ENCODE measurements around the gene TCERG1L.

Gene TCERG1L

DNA sequence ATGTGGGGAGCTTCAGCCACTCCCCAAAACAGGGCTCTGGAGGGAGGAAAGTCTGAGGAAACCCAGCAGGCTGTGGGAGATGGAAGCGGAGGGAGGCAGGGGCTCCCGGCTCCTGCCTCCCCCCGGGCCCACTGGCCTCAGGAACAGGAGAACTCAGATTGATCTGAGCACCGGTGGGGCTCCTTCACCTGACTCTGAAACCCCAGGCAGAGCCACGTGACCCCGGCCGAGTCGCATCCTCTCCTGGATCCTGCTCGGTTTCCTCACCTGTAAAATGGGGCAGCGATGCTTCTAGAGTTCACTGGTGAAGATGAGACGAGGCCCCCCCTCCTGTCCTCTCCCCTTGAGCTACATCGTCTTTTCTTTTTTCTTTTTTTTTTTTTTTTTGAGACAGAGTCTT is 33.6 kb downstream of the TCERG1L start:
- POLR2A ChIA-PET, result no interaction called here
- DNase-seq, result no peak
- H3K9me3 ChIP-seq (ENCODE audit: control extremely low read depth in 1 of 5, control insufficient read depth in 4 of 5, insufficient read depth in 2 of 5, low read depth in 1 of 5, low read length in 4 of 5), result no peaks in the 10 kb centered on the region
- H3K27me3 ChIP-seq (replicated peaks in 2 of 5; ENCODE audit: control insufficient read depth in 4 of 5, insufficient read depth in 5 of 5, low read length in 4 of 5), result no peaks in the 10 kb centered on the region
- CTCF ChIA-PET, result no interaction called here
- H3K4me3 ChIP-seq (ENCODE audit: control insufficient read depth in 1 of 7, extremely low read depth in 1 of 7, insufficient read depth in 4 of 7, low read depth in 2 of 7, low read length in 6 of 7), result no peak overlapping the region
- H3K36me3 ChIP-seq (ENCODE audit: control insufficient read depth in 4 of 4, insufficient read depth in 4 of 4, low read length in 3 of 4), result no peaks in the 10 kb centered on the region
- 94% methylated on average over 11 of the region's 12 CpGs for WGBS (ENCODE audit: insufficient coverage)
- H3K27ac ChIP-seq (ENCODE audit: insufficient read depth in 1 of 2, low read depth in 1 of 2, low read length in 2 of 2, poor library complexity in 1 of 2, severe bottlenecking in 2 of 2), result no peak overlapping the region
- no peaks in the 10 kb centered on the region for H3K4me1 ChIP-seq (ENCODE audit: control extremely low read depth in 1 of 4, control insufficient read depth in 4 of 4, insufficient read depth in 4 of 4, low read length in 3 of 4)

DNA sequence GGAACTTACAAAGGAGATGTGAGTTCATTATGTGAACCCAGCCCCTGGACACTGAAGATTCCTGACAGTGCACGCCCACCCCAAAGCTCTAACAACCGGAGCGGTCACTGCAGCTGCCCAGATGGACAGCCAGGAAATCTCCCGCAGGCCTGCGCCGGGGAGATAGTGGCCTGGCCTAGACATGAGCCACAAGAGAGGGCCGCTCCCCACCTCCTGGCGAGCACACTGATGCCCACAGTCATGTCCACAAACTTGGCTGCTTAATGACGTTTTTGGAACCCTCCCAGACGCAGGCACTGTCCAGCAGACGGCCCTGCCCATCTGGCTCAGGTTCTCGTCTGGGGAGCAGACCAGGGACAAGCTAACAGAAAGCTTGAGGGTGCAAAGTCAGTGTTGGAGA is 34.2 kb downstream of the TCERG1L start:
- no peaks in the 10 kb centered on the region for H3K9me3 ChIP-seq (ENCODE audit: control extremely low read depth in 1 of 5, control insufficient read depth in 4 of 5, insufficient read depth in 2 of 5, low read depth in 1 of 5, low read length in 4 of 5)
- CTCF ChIA-PET, result no interaction called here
- POLR2A ChIA-PET, result no interaction called here

DNA sequence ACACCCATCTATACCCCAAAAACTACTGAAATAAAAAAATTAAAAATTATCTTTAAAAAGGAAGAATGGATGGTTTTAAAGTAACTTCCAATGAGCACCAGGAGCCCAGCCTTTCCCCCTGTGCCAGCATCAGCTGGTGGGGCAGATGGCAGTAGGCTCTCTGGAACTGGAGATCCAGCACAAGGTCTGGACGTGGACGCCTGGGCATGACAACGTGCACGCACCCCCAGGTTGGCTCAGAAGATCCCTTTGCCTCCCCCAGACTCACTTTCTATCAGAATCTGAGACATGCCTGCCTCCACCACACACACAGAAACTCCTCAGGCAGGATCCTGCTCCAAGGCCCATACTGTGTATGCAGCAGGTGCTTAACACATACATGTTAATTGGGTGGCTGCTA is 35.8 kb downstream of the TCERG1L start:
- WGBS (ENCODE audit: insufficient coverage), result no CpG with 5 or more reads among the region's 4 CpGs
- DNase-seq, result no peak
- CTCF ChIA-PET, result no interaction called here
- Histone ChIP-seq H3K4me3 (ENCODE audit: control insufficient read depth in 1 of 7, extremely low read depth in 1 of 7, insufficient read depth in 4 of 7, low read depth in 2 of 7, low read length in 6 of 7) (no peak overlapping the region), H3K27ac (ENCODE audit: insufficient read depth in 1 of 2, low read depth in 1 of 2, low read length in 2 of 2, poor library complexity in 1 of 2, severe bottlenecking in 2 of 2) (no peak overlapping the region), H3K9me3 (ENCODE audit: control extremely low read depth in 1 of 5, control insufficient read depth in 4 of 5, insufficient read depth in 2 of 5, low read depth in 1 of 5, low read length in 4 of 5) (no peaks in the 10 kb centered on the region), H3K36me3 (ENCODE audit: control insufficient read depth in 4 of 4, insufficient read depth in 4 of 4, low read length in 3 of 4) (no peaks in the 10 kb centered on the region), H3K27me3 (replicated peaks in 2 of 5; ENCODE audit: control insufficient read depth in 4 of 5, insufficient read depth in 5 of 5, low read length in 4 of 5) (peaks cover 0 to under 1% (median 0%) of the 10 kb centered on the region in 5 experiments), H3K4me1 (ENCODE audit: control extremely low read depth in 1 of 4, control insufficient read depth in 4 of 4, insufficient read depth in 4 of 4, low read length in 3 of 4) (no peaks in the 10 kb centered on the region)
- POLR2A ChIA-PET, result no interaction called here

More for the DNA sequence above, 34.2 kb downstream of the TCERG1L start:
- no peaks in the 10 kb centered on the region for H3K36me3 ChIP-seq (ENCODE audit: control insufficient read depth in 4 of 4, insufficient read depth in 4 of 4, low read length in 3 of 4)
- no peaks in the 10 kb centered on the region for H3K27me3 ChIP-seq (replicated peaks in 2 of 5; ENCODE audit: control insufficient read depth in 4 of 5, insufficient read depth in 5 of 5, low read length in 4 of 5)
- no peak overlapping the region for H3K27ac ChIP-seq (ENCODE audit: insufficient read depth in 1 of 2, low read depth in 1 of 2, low read length in 2 of 2, poor library complexity in 1 of 2, severe bottlenecking in 2 of 2)
- no peak overlapping the region for H3K4me3 ChIP-seq (ENCODE audit: control insufficient read depth in 1 of 7, extremely low read depth in 1 of 7, insufficient read depth in 4 of 7, low read depth in 2 of 7, low read length in 6 of 7)
- 84% methylated on average over 12 of the region's 12 CpGs for WGBS (ENCODE audit: insufficient coverage)
- H3K4me1 ChIP-seq (ENCODE audit: control extremely low read depth in 1 of 4, control insufficient read depth in 4 of 4, insufficient read depth in 4 of 4, low read length in 3 of 4), result no peaks in the 10 kb centered on the region
- DNase-seq, result no peak

DNA sequence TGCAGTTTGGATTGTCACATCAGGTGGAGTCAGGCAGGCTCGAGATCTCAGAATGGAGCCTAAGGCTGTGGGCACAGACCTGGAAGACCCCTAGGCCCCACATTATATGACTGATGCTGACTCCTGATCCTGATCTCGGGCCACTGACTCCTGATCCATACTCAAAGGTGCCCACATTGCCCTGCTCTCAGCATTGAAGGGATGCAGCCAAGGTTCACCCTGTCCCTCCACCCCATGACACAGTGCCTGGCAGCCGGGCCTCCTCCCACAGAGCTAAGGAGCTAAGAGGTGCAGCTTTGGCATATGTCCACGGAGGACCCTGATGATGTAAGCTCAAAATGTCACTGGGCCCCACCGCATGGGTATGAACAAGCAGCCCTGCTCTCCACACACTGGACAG is 36.6 kb downstream of the TCERG1L start:
- CTCF ChIA-PET, result no interaction called here
- H3K27me3 ChIP-seq (replicated peaks in 2 of 5; ENCODE audit: control insufficient read depth in 4 of 5, insufficient read depth in 5 of 5, low read length in 4 of 5), result peaks cover 0 to 4% (median 0%) of the 10 kb centered on the region in 5 experiments
- no peak overlapping the region for H3K27ac ChIP-seq (ENCODE audit: insufficient read depth in 1 of 2, low read depth in 1 of 2, low read length in 2 of 2, poor library complexity in 1 of 2, severe bottlenecking in 2 of 2)
- H3K36me3 ChIP-seq (ENCODE audit: control insufficient read depth in 4 of 4, insufficient read depth in 4 of 4, low read length in 3 of 4), result no peaks in the 10 kb centered on the region
- H3K9me3 ChIP-seq (ENCODE audit: control extremely low read depth in 1 of 5, control insufficient read depth in 4 of 5, insufficient read depth in 2 of 5, low read depth in 1 of 5, low read length in 4 of 5), result no peaks in the 10 kb centered on the region
- no peaks in the 10 kb centered on the region for H3K4me1 ChIP-seq (ENCODE audit: control extremely low read depth in 1 of 4, control insufficient read depth in 4 of 4, insufficient read depth in 4 of 4, low read length in 3 of 4)
- no peak for DNase-seq
- 94% methylated on average over 5 of the region's 5 CpGs for WGBS (ENCODE audit: insufficient coverage)
- POLR2A ChIA-PET, result no interaction called here
- H3K4me3 ChIP-seq (ENCODE audit: control insufficient read depth in 1 of 7, extremely low read depth in 1 of 7, insufficient read depth in 4 of 7, low read depth in 2 of 7, low read length in 6 of 7), result no peak overlapping the region

DNA sequence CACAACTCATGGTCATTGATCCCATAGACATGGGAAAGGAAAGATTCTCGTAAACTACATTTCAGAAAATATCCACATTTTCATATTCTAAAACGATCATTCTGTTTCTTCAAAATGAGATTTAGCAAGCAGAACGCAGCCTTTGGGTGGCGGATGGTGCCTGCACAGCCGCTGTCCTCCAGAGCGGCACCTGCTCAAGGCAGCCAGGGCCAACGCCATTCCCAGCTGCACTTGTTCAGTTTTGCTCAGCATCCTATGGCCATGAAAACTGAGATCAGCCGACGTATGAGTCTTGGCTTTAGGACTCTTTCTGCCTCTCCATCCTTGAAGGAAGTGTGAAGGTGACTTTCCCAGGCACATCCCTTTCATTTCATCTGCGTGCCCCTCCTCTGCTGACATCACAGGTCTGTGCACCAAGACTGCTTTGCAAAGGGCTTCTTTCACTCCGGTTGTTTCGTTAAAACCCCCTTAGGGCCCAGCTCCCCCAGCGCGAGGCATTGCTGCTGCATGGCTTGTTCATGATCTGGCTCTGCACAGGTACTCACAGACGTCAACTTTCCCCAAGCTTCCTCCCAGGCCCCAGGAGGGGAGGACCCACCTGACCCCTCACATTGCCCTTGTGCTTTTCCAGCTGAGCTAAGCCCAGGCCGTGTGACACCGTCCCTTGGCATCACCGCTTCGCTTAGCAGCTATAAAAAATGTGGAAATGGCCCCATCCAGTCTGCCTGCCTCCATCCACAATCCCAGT is 37.2 kb downstream of the TCERG1L start:
- H3K9me3 ChIP-seq (ENCODE audit: control extremely low read depth in 1 of 5, control insufficient read depth in 4 of 5, insufficient read depth in 2 of 5, low read depth in 1 of 5, low read length in 4 of 5), result no peaks in the 10 kb centered on the region
- ChIA-PET POLR2A (no interaction called here), CTCF (no interaction called here)
- H3K4me3 ChIP-seq (ENCODE audit: control insufficient read depth in 1 of 7, extremely low read depth in 1 of 7, insufficient read depth in 4 of 7, low read depth in 2 of 7, low read length in 6 of 7), result no peak overlapping the region
- no peak for DNase-seq
- WGBS (ENCODE audit: insufficient coverage), result 90% methylated on average over 19 of the region's 19 CpGs
- no peaks in the 10 kb centered on the region for H3K36me3 ChIP-seq (ENCODE audit: control insufficient read depth in 4 of 4, insufficient read depth in 4 of 4, low read length in 3 of 4)
- no peaks in the 10 kb centered on the region for H3K4me1 ChIP-seq (ENCODE audit: control extremely low read depth in 1 of 4, control insufficient read depth in 4 of 4, insufficient read depth in 4 of 4, low read length in 3 of 4)
- H3K27me3 ChIP-seq (replicated peaks in 2 of 5; ENCODE audit: control insufficient read depth in 4 of 5, insufficient read depth in 5 of 5, low read length in 4 of 5), result peaks cover 0 to 6% (median 0%) of the 10 kb centered on the region in 5 experiments
- no peak overlapping the region for H3K27ac ChIP-seq (ENCODE audit: insufficient read depth in 1 of 2, low read depth in 1 of 2, low read length in 2 of 2, poor library complexity in 1 of 2, severe bottlenecking in 2 of 2)

DNA sequence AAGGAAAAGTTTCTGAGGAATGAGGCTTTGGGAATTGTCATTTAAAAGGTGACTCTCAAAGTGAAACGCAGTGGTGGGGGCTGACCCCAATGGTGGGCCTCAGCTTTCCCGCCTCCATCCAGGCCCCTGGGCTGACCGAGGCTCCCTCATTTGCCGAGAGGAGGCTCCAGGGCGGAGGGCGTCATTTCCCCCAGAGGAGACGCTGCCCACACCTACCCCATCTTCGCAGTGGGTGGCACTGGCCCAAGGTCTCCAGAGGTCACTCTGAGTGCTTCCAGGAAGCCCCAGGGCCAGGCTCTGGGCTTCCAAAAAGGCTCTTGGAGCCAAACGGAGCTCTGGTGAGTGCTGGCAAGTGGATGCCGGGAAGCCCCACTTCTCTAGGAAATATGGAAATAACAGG is 38.0 kb downstream of the TCERG1L start:
- DNase-seq, result no peak
- Histone ChIP-seq H3K27me3 (replicated peaks in 2 of 5; ENCODE audit: control insufficient read depth in 4 of 5, insufficient read depth in 5 of 5, low read length in 4 of 5) (peaks cover 0 to 6% (median 0%) of the 10 kb centered on the region in 5 experiments), H3K4me1 (ENCODE audit: control extremely low read depth in 1 of 4, control insufficient read depth in 4 of 4, insufficient read depth in 4 of 4, low read length in 3 of 4) (no peaks in the 10 kb centered on the region), H3K9me3 (ENCODE audit: control extremely low read depth in 1 of 5, control insufficient read depth in 4 of 5, insufficient read depth in 2 of 5, low read depth in 1 of 5, low read length in 4 of 5) (no peaks in the 10 kb centered on the region), H3K36me3 (ENCODE audit: control insufficient read depth in 4 of 4, insufficient read depth in 4 of 4, low read length in 3 of 4) (no peaks in the 10 kb centered on the region), H3K4me3 (ENCODE audit: control insufficient read depth in 1 of 7, extremely low read depth in 1 of 7, insufficient read depth in 4 of 7, low read depth in 2 of 7, low read length in 6 of 7) (no peak overlapping the region), H3K27ac (ENCODE audit: insufficient read depth in 1 of 2, low read depth in 1 of 2, low read length in 2 of 2, poor library complexity in 1 of 2, severe bottlenecking in 2 of 2) (no peak overlapping the region)
- WGBS (ENCODE audit: insufficient coverage), result 88% methylated on average over 5 of the region's 10 CpGs
- CTCF ChIA-PET, result no interaction called here
- POLR2A ChIA-PET, result no interaction called here

DNA sequence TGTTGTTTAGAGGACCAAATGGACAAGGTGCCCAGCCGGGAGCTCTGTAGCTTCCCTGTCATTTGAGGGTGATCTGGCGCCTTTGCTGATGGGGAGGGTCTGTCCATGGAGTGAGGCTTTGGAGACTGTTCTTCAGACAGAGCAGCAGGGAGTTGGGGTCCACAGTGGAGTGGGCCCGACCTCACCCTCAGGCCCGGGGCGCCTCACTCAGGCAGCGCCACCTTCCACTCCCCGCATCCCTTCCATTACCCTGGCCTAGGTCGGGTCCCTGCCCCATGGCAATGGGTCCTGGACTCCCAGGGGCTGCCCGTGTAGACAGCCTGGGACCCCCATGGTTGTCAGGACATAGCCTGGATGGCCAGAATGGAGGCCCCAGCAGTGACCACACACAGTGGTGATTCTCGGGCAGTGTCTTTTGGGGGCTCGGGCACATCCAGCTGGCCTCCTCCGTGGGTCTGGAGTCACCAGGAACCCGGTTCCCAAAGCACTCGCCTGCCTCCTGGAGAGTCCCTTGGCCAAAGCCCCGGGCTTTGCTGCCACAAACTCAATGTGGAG is 38.5 kb downstream of the TCERG1L start:
- H3K36me3 ChIP-seq (ENCODE audit: control insufficient read depth in 4 of 4, insufficient read depth in 4 of 4, low read length in 3 of 4), result no peaks in the 10 kb centered on the region
- H3K27ac ChIP-seq (ENCODE audit: insufficient read depth in 1 of 2, low read depth in 1 of 2, low read length in 2 of 2, poor library complexity in 1 of 2, severe bottlenecking in 2 of 2), result no peak overlapping the region
- no peaks in the 10 kb centered on the region for H3K9me3 ChIP-seq (ENCODE audit: control extremely low read depth in 1 of 5, control insufficient read depth in 4 of 5, insufficient read depth in 2 of 5, low read depth in 1 of 5, low read length in 4 of 5)
- peaks cover 0 to 6% (median 0%) of the 10 kb centered on the region in 5 experiments for H3K27me3 ChIP-seq (replicated peaks in 2 of 5; ENCODE audit: control insufficient read depth in 4 of 5, insufficient read depth in 5 of 5, low read length in 4 of 5)
- no peaks in the 10 kb centered on the region for H3K4me1 ChIP-seq (ENCODE audit: control extremely low read depth in 1 of 4, control insufficient read depth in 4 of 4, insufficient read depth in 4 of 4, low read length in 3 of 4)
- DNase-seq, result no peak
- POLR2A ChIA-PET, result no interaction called here
- no peak overlapping the region for H3K4me3 ChIP-seq (ENCODE audit: control insufficient read depth in 1 of 7, extremely low read depth in 1 of 7, insufficient read depth in 4 of 7, low read depth in 2 of 7, low read length in 6 of 7)
- CTCF ChIA-PET, result no interaction called here
- 83% methylated on average over 10 of the region's 15 CpGs for WGBS (ENCODE audit: insufficient coverage)
